CD14-positive monocyte (primary cell): ENCODE results near the gene GTPBP8. TPM values are rescaled to one million over a fixed set of nuclear protein-coding genes. Genes with fewer than 3 reads are reported as not detected.
"Not testable (repeated sequence)": the region's sequence is repeated elsewhere in the genome, so short reads cannot be mapped to it uniquely, and the experiment has no call there.

Experiments used
- DNase-seq, 3 donors: peaks; one replicate each; pipeline ENCODE4 v3.0.0-alpha.2; 2011 to 2022
- H2AFZ ChIP-seq: 2 replicates; pipeline ENCODE4 v1.6.0; 2012; ENCODE audit warnings: mild to moderate bottlenecking, low read depth, low read length, inconsistent platforms; ENCODE audit not compliant: insufficient read depth, poor library complexity, severe bottlenecking
- H3K27ac ChIP-seq, 2 donors: 1 replicate in 1 of 2; 2 replicates in 1 of 2; pipeline ENCODE4 v1.5.1; 2012 to 2013; ENCODE audit warnings: low read length in 2 of 2, control low read depth in 1 of 2, inconsistent platforms in 1 of 2, low read depth in 1 of 2, mild to moderate bottlenecking in 1 of 2
- H3K27me3 ChIP-seq, 2 donors: one replicate each; pipeline versions ENCODE4 v1.6.0 to v1.6.1; 2011 to 2013; ENCODE audit warnings: low read length in 2 of 2; ENCODE audit not compliant: control insufficient read depth in 2 of 2, insufficient read depth in 2 of 2
- H3K36me3 ChIP-seq, 2 donors: replicated peaks in 1 of 2; 1 replicate in 1 of 2; 2 replicates in 1 of 2; pipeline versions ENCODE4 v1.5.1 to v1.6.1; 2012 to 2013; ENCODE audit warnings: low read length in 2 of 2, control low read depth in 1 of 2, inconsistent platforms in 1 of 2, mild to moderate bottlenecking in 1 of 2; ENCODE audit not compliant: insufficient read depth in 2 of 2, control insufficient read depth in 1 of 2
- H3K4me1 ChIP-seq, 2 donors: 1 replicate in 1 of 2; 2 replicates in 1 of 2; pipeline versions ENCODE4 v1.5.1 to v1.6.1; 2012 to 2013; ENCODE audit warnings: low read length in 2 of 2, control low read depth in 1 of 2, inconsistent platforms in 1 of 2, mild to moderate bottlenecking in 1 of 2, moderate library complexity in 1 of 2; ENCODE audit not compliant: insufficient read depth in 2 of 2, control insufficient read depth in 1 of 2
- H3K4me2 ChIP-seq: replicated peaks from 2 replicates; pipeline ENCODE3; 2012; ENCODE audit warnings: low read length, moderate library complexity, mild to moderate bottlenecking; ENCODE audit not compliant: poor library complexity, severe bottlenecking; ENCODE audit errors: extremely low read depth
- H3K4me3 ChIP-seq, 3 experiments: fragments of 200-600 bp in 1 of 3; sonication (generic) in 1 of 3; replicated peaks in 1 of 3; 1 replicate in 2 of 3; 2 replicates in 1 of 3; pipeline ENCODE4 v1.5.1; 2011 to 2013; ENCODE audit warnings: low read length in 3 of 3, mild to moderate bottlenecking in 3 of 3, control low read depth in 2 of 3, low read depth in 2 of 3, inconsistent platforms in 1 of 3, moderate library complexity in 1 of 3
- H3K79me2 ChIP-seq: 2 replicates; pipeline ENCODE4 v1.6.0; 2012; ENCODE audit warnings: mild to moderate bottlenecking, control low read depth, inconsistent platforms, low read length, moderate library complexity; ENCODE audit not compliant: insufficient read depth
- H3K9ac ChIP-seq: 2 replicates; pipeline ENCODE4 v1.6.0; 2017; ENCODE audit warnings: low read length, mild to moderate bottlenecking; ENCODE audit not compliant: insufficient read depth, poor library complexity, severe bottlenecking
- H3K9me3 ChIP-seq, 2 donors: replicated peaks in 1 of 2; 1 replicate in 1 of 2; 2 replicates in 1 of 2; pipeline versions ENCODE4 v1.5.1 to v1.6.1; 2012 to 2013; ENCODE audit warnings: low read length in 2 of 2, control low read depth in 1 of 2; ENCODE audit not compliant: control insufficient read depth in 1 of 2, insufficient read depth in 1 of 2
- H4K20me1 ChIP-seq: 2 replicates; pipeline ENCODE4 v1.6.0; 2012; ENCODE audit warnings: mild to moderate bottlenecking, low read length, control low read depth, moderate library complexity; ENCODE audit not compliant: insufficient read depth
- H3K27ac Mint-ChIP-seq, 7 donors: one replicate each; pipeline ENCODE4 v1.8.0; 2020; ENCODE audit warnings: mild to moderate bottlenecking in 7 of 7, mixed read lengths in 7 of 7, moderate library complexity in 6 of 7, inconsistent platforms in 2 of 7
- H3K27me3 Mint-ChIP-seq, 3 donors: one replicate each; pipeline ENCODE4 v1.8.0; 2021 to 2022; ENCODE audit warnings: low read depth in 3 of 3, mild to moderate bottlenecking in 3 of 3, mixed read lengths in 3 of 3, moderate library complexity in 3 of 3, inconsistent platforms in 1 of 3
- H3K36me3 Mint-ChIP-seq, 2 donors: one replicate each; pipeline ENCODE4 v1.8.0; 2020; ENCODE audit warnings: mixed read lengths in 2 of 2, inconsistent platforms in 1 of 2, mild to moderate bottlenecking in 1 of 2
- H3K4me1 Mint-ChIP-seq: one replicate; pipeline ENCODE4 v1.8.0; 2020; ENCODE audit warnings: mild to moderate bottlenecking, mixed read lengths
- H3K4me3 Mint-ChIP-seq, 2 donors: one replicate each; pipeline ENCODE4 v1.8.0; 2020; ENCODE audit warnings: mild to moderate bottlenecking in 2 of 2, mixed read lengths in 2 of 2, moderate library complexity in 1 of 2
- H3K9me3 Mint-ChIP-seq, 7 donors: one replicate each; pipeline ENCODE4 v1.8.0; 2020 to 2022; ENCODE audit warnings: mixed read lengths in 7 of 7, mild to moderate bottlenecking in 6 of 7, moderate library complexity in 6 of 7, inconsistent platforms in 2 of 7
- CTCF ChIP-seq: fragments of 200-600 bp; IDR thresholded peaks from one replicate; pipeline ENCODE4 v1.8.0; 2022; ENCODE audit warnings: antibody characterized with exemption, mild to moderate bottlenecking
- WGBS: methylation state at CpG from one replicate; pipeline ENCODE4 v1.1.5; 2013; ENCODE audit warnings: missing lambda C conversion rate; ENCODE audit not compliant: insufficient coverage; 5-methylcytosine and 5-hydroxymethylcytosine counted together
- intact Hi-C, 2 donors: fragments of 100-400 bp; cut with micrococcal nuclease; formaldehyde crosslinking; loops; one replicate each; pipeline versions ENCODE4 v1.15.0 to v1.15.1; 2023
- polyA plus RNA-seq, 3 donors: library from polyadenylated mRNA; depleted of rRNA in 1 of 3; unstranded in 2 of 3; stranded (reverse) in 1 of 3; fragments of 300-500 nt in 2 of 3; fragments of >200 nt in 1 of 3; fragmentation: Illumina TruSeq in 2 of 3; gene quantifications; 1 replicate in 2 of 3; 2 replicates in 1 of 3; pipeline ENCODE4 v1.2.3, GENCODE V29; 2012 to 2021

Gene GTPBP8
- polyA plus RNA-seq, 3 donors = 6.0 to 10.8 (median 9.8) TPM

GRCh38 chr3:113040231-113040630, 49.4 kb downstream of the GTPBP8 start:
- H3K4me2 ChIP-seq = no peak overlapping the region
- H3K4me1 Mint-ChIP-seq = no peaks in the 10 kb centered on the region
- H3K9me3 ChIP-seq = no peaks in the 10 kb centered on the region
- H3K79me2 ChIP-seq = no peaks in the 10 kb centered on the region
- peak overlapping the region in 1 of 7 donors; percentile 47 for H3K27ac Mint-ChIP-seq
- no peak overlapping the region for H2AFZ ChIP-seq
- intact Hi-C loops = no loop called here
- no peak for DNase-seq
- no peak for TF ChIP-seq CTCF
- H3K4me3 Mint-ChIP-seq = no peak overlapping the region
- no peaks in the 10 kb centered on the region for H3K27me3 ChIP-seq
- H3K4me3 ChIP-seq = no peak overlapping the region
- H3K36me3 ChIP-seq = no peaks in the 10 kb centered on the region
- H3K9ac ChIP-seq = no peak overlapping the region
- no peaks in the 10 kb centered on the region for H4K20me1 ChIP-seq
- peaks cover under 1 to 7% (median 6%) of the 10 kb centered on the region in 7 donors for H3K9me3 Mint-ChIP-seq
- 100% methylated on average over 1 of the region's 4 CpGs for WGBS
- H3K27me3 Mint-ChIP-seq = peaks cover 0 to 2% (median 1%) of the 10 kb centered on the region in 3 donors
- H3K27ac ChIP-seq = no peak overlapping the region
- no peaks in the 10 kb centered on the region for H3K4me1 ChIP-seq
- H3K36me3 Mint-ChIP-seq = no peaks in the 10 kb centered on the region

DNA sequence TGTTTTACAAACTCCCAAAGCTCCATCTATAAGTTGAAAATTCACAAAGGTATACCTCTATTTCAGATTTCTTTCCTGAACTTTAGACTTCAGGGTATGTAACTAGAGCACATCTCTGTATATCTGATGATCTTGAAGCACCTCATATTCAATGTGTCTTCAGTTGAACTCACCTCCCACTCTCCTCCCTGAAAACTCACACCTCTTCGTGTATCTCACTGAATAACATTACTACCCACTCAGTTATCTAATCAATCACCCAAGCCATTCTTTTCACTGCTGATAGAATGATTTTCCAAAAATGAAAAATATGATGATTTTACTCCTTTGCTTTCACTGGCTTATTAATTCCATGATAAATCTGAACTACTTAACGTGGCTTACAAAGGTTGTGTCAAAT, 52.9 kb downstream of the GTPBP8 start:
- Histone ChIP-seq H3K4me1 (no peaks in the 10 kb centered on the region), H3K4me2 (no peak overlapping the region), H3K9ac (no peak overlapping the region), H3K9me3 (no peaks in the 10 kb centered on the region), H3K79me2 (no peaks in the 10 kb centered on the region), H3K36me3 (no peaks in the 10 kb centered on the region), H2AFZ (no peak overlapping the region), H4K20me1 (no peaks in the 10 kb centered on the region), H3K27ac (no peak overlapping the region), H3K27me3 (no peaks in the 10 kb centered on the region), H3K4me3 (no peak overlapping the region)
- H3K4me1 Mint-ChIP-seq = no peaks in the 10 kb centered on the region
- WGBS = 100% methylated on average over 2 of the region's 2 CpGs
- no peak overlapping the region for H3K27ac Mint-ChIP-seq
- intact Hi-C loops = no loop called here
- TF ChIP-seq CTCF = no peak
- no peak for DNase-seq
- peaks cover 0 to 2% (median under 1%) of the 10 kb centered on the region in 3 donors for H3K27me3 Mint-ChIP-seq
- peaks cover 3 to 20% (median 13%) of the 10 kb centered on the region in 7 donors for H3K9me3 Mint-ChIP-seq
- no peaks in the 10 kb centered on the region for H3K36me3 Mint-ChIP-seq
- H3K4me3 Mint-ChIP-seq = no peak overlapping the region

- H3K4me1 Mint-ChIP-seq, H4K20me1 ChIP-seq, H3K36me3 ChIP-seq, H3K27me3 ChIP-seq, H3K79me2 ChIP-seq, H3K27ac Mint-ChIP-seq, H3K4me2 ChIP-seq, H3K9me3 ChIP-seq, H3K27me3 Mint-ChIP-seq, H3K4me3 Mint-ChIP-seq, DNase-seq, H3K9ac ChIP-seq, H3K27ac ChIP-seq, H2AFZ ChIP-seq, H3K36me3 Mint-ChIP-seq, H3K4me1 ChIP-seq, intact Hi-C loops, H3K4me3 ChIP-seq: not testable (repeated sequence)
- H3K9me3 Mint-ChIP-seq = peaks cover 3 to 20% (median 13%) of the 10 kb centered on the region in 7 donors
- 94% methylated on average over 10 of the region's 55 CpGs for WGBS
Observed at GRCh38 chr3:113046186-113046965, 55.6 kb downstream of the GTPBP8 start.
